Upper lobe of right lung (tissue), 1 donor: ENCODE data around the gene PODXL. TPM values are rescaled to one million over a fixed set of nuclear protein-coding genes. Genes with fewer than 3 reads are reported as not detected.
A peak's percentile ranks its signal among the peaks of the same experiment; 100 is the strongest.
"Not testable (repeated sequence)": the region's sequence is repeated elsewhere in the genome, so short reads cannot be mapped to it uniquely, and the experiment has no call there.

Experiments used
- ATAC-seq: fragments of 200-7000 bp; cut with Tn5 transposase; one replicate; pipeline ENCODE4 v1.9.1; 2020; ENCODE audit warnings: mild to moderate bottlenecking, moderate library complexity
- DNase-seq: peaks from one replicate; pipeline ENCODE4 v3.0.0-alpha.2; 2020
- H3K27ac ChIP-seq: fragments of 200-600 bp; one replicate; pipeline ENCODE4 v1.8.0; 2022
- H3K27me3 ChIP-seq: fragments of 200-600 bp; one replicate; pipeline ENCODE4 v1.8.0; 2022; ENCODE audit warnings: mild to moderate bottlenecking
- H3K36me3 ChIP-seq: fragments of 200-600 bp; one replicate; pipeline ENCODE4 v1.8.0; 2022
- H3K4me1 ChIP-seq: fragments of 200-600 bp; one replicate; pipeline ENCODE4 v1.8.0; 2022
- H3K4me3 ChIP-seq: fragments of 200-600 bp; one replicate; pipeline ENCODE4 v1.8.0; 2022; ENCODE audit warnings: mild to moderate bottlenecking
- H3K9me3 ChIP-seq: fragments of 200-600 bp; one replicate; pipeline ENCODE4 v1.8.0; 2022
- CTCF ChIP-seq: fragments of 200-600 bp; IDR thresholded peaks from one replicate; pipeline ENCODE4 v1.8.0; 2022; ENCODE audit warnings: antibody characterized with exemption
- intact Hi-C: fragments of 100-400 bp; cut with DNase I; formaldehyde crosslinking; loops from one replicate; pipeline ENCODE4 v1.11.0; 2022
- total RNA-seq: library from RNA; stranded (reverse); fragmentation: NEBNext Ultra II Directional; extraction: Animal tissue kit (Norgen Biotek cat#: 25700); gene quantifications from one replicate; pipeline ENCODE4 v1.2.1, GENCODE V29; 2021
- donor health status: DM: no; HTN: yes; CAD: no; lungs with severe emphysema.

Gene PODXL
- total RNA-seq, 1 donor from 2014 or later: 99.9 TPM

DNA sequence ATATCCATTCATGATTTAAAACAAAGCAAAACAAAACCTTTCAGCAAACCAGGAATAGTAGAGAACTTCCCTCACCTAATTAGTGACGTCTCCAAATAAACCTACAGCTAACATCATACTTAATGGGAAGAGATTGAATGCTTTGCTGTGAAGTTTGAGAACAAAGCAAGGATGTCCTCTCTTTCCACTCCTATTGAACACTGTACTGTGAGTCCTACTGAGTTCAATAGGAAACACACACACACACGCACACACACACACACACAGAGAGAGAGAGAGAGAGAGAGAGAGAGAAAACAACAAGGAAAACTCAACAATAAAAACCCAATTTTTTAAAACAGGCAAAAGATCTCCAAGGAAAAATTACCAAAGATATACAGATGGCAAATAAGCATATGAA is 32.3 kb downstream of the PODXL start:
- Histone ChIP-seq H3K4me3 (no peak overlapping the region), H3K4me1 (peaks cover 23% of the 10 kb centered on the region), H3K27ac (no peak overlapping the region), H3K9me3 (no peaks in the 10 kb centered on the region), H3K36me3 (no peaks in the 10 kb centered on the region), H3K27me3 (no peaks in the 10 kb centered on the region)
- intact Hi-C loops: no loop called here
- DNase-seq: no peak
- ATAC-seq: no peak
- TF ChIP-seq CTCF: no peak

- peaks cover 23% of the 10 kb centered on the region for H3K4me1 ChIP-seq
- no peak overlapping the region for H3K4me3 ChIP-seq
- H3K9me3 ChIP-seq: no peaks in the 10 kb centered on the region
- no peaks in the 10 kb centered on the region for H3K36me3 ChIP-seq
- peak overlapping the region; percentile 75 for H3K27ac ChIP-seq
- intact Hi-C loops: no loop called here
- ATAC-seq: no peak
- DNase-seq: no peak
- TF ChIP-seq CTCF: no peak
- no peaks in the 10 kb centered on the region for H3K27me3 ChIP-seq
Measured at GRCh38 chr7:131522325-131522930, 34.0 kb downstream of the PODXL start.

DNA sequence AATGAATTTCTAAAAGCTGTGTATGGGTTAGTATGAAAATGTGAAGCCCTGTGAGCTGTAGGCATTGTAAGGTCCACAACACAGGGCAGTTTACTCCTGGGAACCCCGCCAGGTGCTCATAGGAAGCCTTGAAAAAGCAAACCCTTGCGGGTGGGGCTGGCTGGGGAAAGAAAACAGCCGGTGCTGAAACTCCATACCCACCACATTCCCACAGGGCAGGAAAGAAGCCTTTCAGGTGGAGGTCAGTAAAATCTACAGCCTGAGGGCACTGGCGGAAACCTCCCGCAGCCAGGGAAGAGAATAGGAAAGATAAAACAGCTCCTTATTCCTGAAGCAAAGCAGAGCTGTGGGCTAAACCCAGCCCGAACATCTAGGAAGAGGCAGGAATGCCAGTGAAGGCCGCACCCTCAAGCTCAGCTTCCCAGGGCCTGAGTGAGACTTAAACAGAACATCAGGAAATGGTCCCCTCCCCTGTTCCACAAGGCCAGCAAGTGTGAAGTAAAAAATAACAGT is 34.7 kb downstream of the PODXL start:
- Histone ChIP-seq H3K27me3 (no peaks in the 10 kb centered on the region), H3K9me3 (no peaks in the 10 kb centered on the region), H3K27ac (peak overlapping the region; percentile 75), H3K4me1 (peaks cover 23% of the 10 kb centered on the region), H3K36me3 (no peaks in the 10 kb centered on the region), H3K4me3 (no peak overlapping the region)
- DNase-seq (peak; percentile 80), ATAC-seq (peak; percentile 91)
- intact Hi-C loops: no loop called here
- no peak for TF ChIP-seq CTCF

DNA sequence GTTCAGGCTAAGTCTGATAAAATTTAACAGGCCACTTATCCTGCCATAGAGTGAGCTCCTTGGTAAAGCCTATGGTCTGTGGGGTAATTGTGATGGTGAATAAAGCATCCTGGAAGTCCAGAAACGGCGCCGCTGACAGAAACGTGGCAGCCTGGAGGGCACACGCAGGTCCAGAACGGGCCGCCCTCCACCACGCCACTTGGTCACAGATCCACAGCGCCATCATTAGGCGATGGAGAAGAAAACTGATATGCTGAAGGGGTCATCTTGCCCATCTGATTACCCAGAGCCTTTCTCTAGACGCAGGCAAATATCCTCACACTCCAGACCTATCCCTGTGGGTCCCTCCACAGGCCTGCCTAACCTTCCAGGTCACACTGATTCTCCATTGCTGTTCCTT is 37.8 kb downstream of the PODXL start:
- H3K4me1 ChIP-seq: peaks cover 26% of the 10 kb centered on the region
- H3K4me3 ChIP-seq: no peak overlapping the region
- intact Hi-C loops: no loop called here
- no peaks in the 10 kb centered on the region for H3K36me3 ChIP-seq
- H3K9me3 ChIP-seq: no peaks in the 10 kb centered on the region
- H3K27me3 ChIP-seq: no peaks in the 10 kb centered on the region
- DNase-seq: peak; percentile 26
- no peak for ATAC-seq
- no peak for TF ChIP-seq CTCF
- H3K27ac ChIP-seq: no peak overlapping the region

- no peak for DNase-seq
- H3K27me3 ChIP-seq: no peaks in the 10 kb centered on the region
- H3K27ac ChIP-seq: no peak overlapping the region
Measured at GRCh38 chr7:131517218-131517923, 39.1 kb downstream of the PODXL start.

GRCh38 chr7:131515471-131515870 is 41.0 kb downstream of the PODXL start:
- H3K27ac ChIP-seq, H3K4me3 ChIP-seq, ATAC-seq, DNase-seq, H3K36me3 ChIP-seq, intact Hi-C loops, H3K27me3 ChIP-seq, H3K9me3 ChIP-seq: not testable (repeated sequence)
- peaks cover 20% of the 10 kb centered on the region for H3K4me1 ChIP-seq

More at GRCh38 chr7:131517218-131517923, 39.1 kb downstream of the PODXL start:
- H3K36me3 ChIP-seq: no peaks in the 10 kb centered on the region
- H3K4me3 ChIP-seq: no peak overlapping the region
- no peak for ATAC-seq
- TF ChIP-seq CTCF: no peak
- H3K4me1 ChIP-seq: peaks cover 29% of the 10 kb centered on the region
- intact Hi-C loops: no loop called here
- H3K9me3 ChIP-seq: no peaks in the 10 kb centered on the region
